HG03103 (cell line): Measurements from ENCODE around the gene TP53BP1.
A peak's percentile ranks its signal among the peaks of the same experiment; 100 is the strongest.

Experiments
- ATAC-seq: cut with Tn5 transposase; IDR thresholded peaks from one replicate; pipeline ENCODE4 v1.9.1; 2021; ENCODE audit warnings: low read depth; ENCODE audit not compliant: unreplicated experiment

TP53BP1 gene

DNA sequence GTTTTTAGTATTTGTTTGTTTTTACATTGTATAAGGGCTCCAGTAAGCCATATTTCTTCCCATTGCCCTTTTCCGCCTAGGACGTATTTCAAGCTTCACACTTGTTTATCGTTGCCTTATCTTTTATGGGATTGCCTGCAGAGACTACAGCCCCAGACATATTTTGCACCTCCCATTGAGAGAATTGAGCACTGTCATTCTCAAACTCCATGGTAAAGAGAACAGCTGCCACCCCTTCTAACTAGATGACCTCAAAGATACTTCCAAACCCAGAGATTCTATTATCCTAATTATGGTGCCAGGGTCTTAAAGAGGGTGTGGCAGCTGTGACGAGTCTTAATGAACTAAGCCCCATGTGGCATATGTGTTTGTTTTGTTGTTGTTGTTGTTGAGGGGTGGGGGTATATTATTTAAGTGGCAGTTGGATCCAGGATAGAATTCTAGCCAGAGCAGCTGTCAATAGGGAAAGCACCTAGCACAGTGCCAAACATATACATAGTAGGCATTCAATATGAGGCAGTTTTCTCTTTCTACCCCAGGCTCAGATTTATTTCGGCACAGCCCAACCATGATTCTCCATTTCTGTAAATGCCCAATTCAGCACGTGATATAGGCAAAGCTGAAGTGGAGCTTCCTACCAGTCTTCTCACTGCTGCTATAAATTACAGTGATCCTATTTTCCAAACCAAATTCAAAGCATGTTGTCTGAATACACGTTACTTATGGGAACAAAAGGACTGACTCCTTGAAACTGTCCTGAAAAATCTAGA, 932 bp upstream of the TP53BP1 start:
- ATAC-seq, result no peak

- no peak for ATAC-seq
These were observed 690 bp downstream of the TP53BP1 start for GRCh38 chr15:43492266-43492665.

- no peak for ATAC-seq
These were observed 3.8 kb downstream of the TP53BP1 start for GRCh38 chr15:43489191-43489590.

- no peak for ATAC-seq
These were observed 4.2 kb downstream of the TP53BP1 start for GRCh38 chr15:43488790-43489189.

DNA sequence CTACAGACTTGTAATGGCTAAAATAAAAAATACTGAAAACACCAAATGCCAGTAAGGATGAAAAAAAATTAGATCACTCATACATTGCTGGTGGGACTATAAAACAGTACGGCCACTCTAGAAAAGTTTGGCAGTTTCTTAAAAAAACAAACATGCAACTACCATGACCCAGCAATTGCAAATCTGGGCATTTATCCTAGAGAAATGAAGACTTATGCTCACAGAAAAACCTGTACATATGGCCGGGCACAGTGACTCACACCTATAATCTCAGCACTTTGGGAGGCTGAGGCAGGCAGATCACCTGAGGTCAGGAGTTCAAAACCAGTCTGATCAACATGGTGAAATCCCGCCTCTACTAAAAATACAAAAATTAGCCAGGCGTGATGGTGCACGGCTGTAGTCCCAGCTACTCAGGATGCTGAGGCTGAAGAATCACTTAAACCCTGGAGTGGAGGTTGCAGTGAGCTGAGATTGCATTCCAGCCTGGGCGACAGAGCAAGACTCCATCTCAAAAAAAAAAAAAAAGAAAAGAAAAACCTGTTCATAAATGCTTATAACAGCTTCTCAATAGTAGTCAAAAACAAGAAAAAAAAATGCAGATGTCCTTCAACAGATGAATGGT, 5.6 kb downstream of the TP53BP1 start:
- no peak for ATAC-seq

DNA sequence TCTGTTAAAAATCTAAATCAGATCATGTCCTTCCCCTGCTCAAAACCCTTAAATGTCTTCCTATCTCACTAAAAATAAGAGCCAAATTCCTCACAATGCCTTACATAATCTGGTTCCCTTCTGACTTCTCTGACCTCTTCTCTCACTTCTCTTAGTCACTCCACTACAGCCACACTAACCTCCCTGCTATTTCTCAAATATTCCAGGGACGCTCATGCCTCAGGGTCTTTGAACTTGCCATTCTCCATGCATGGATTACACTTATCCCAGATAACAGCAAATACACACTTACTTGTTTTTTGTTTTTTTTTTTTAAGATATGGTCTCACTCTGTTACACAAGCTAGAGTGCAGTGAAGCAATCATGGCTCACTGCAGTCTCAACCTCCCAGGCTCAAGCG, 8.5 kb downstream of the TP53BP1 start:
- ATAC-seq, result no peak

GRCh38 chr15:43483297-43484128, 9.4 kb downstream of the TP53BP1 start:
- no peak for ATAC-seq

DNA sequence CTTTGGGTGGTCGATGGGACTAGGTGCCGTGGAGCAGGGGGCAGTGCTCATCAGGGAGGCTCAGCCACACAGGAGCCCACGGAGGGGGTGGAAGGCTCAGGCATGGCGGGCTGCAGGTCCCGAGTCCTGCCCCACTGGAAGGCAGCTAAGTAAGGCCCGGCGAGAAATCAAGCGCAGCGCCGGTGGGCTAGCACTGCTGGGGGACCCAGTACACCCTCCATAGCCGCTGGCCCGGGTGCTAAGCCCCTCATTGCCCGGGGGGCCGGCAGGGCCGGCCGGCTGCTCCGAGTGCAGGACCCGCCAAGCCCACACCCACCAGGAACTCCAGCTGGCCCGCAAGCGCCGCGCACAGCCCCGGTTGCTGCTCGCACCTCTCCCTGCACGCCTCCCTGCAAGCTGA, 19.1 kb downstream of the TP53BP1 start:
- no peak for ATAC-seq

DNA sequence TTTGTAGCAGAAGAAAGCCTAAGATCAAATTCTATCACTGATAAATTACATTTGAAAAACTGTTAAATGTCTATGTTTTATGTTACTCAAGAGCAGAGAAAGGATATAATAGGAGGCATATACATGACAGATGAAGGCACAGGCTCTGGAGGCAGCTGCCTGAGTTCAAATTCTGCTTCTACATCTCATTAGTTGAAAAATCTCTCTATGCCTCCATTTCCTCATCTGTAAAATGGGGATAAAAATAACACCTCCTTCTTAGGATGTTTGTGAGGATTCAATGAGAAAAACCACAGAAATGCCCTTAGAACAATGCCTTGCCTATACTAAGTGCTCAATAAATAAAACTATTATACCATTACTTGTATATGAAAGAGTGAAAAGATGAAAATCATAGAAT, 21.0 kb downstream of the TP53BP1 start:
- ATAC-seq, result no peak

DNA sequence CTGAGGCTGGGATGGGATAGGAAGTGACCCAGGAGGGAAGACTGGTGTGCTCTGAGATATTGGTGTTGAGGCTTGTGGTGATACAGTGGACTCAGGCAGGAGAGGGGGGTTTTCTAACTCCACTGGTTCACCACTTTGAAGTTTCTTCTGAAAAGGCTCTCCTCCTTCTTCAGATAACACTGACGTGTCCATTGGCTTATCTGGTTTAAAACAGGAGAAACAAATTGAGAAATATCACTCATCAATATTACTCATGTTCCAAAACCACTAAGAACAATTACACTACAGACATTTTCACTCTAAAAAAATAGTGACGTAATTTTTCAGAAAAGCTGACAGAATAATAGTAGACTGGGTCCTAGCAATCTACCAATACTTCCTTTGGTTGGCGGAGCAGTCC, 23.1 kb downstream of the TP53BP1 start:
- ATAC-seq, result no peak

GRCh38 chr15:43465100-43465499, 27.9 kb downstream of the TP53BP1 start:
- no peak for ATAC-seq

GRCh38 chr15:43463998-43464397, 29.0 kb downstream of the TP53BP1 start:
- no peak for ATAC-seq

GRCh38 chr15:43463507-43463906, 29.4 kb downstream of the TP53BP1 start:
- no peak for ATAC-seq

GRCh38 chr15:43449981-43450380, 43.0 kb downstream of the TP53BP1 start:
- no peak for ATAC-seq

GRCh38 chr15:43446344-43446743, 46.6 kb downstream of the TP53BP1 start:
- no peak for ATAC-seq

GRCh38 chr15:43441316-43441715, 51.6 kb downstream of the TP53BP1 start:
- no peak for ATAC-seq

GRCh38 chr15:43440721-43441281, 52.2 kb downstream of the TP53BP1 start:
- peak; percentile 52 for ATAC-seq

GRCh38 chr15:43439268-43439667, 53.7 kb downstream of the TP53BP1 start:
- no peak for ATAC-seq

GRCh38 chr15:43436395-43436794, 56.6 kb downstream of the TP53BP1 start:
- no peak for ATAC-seq

DNA sequence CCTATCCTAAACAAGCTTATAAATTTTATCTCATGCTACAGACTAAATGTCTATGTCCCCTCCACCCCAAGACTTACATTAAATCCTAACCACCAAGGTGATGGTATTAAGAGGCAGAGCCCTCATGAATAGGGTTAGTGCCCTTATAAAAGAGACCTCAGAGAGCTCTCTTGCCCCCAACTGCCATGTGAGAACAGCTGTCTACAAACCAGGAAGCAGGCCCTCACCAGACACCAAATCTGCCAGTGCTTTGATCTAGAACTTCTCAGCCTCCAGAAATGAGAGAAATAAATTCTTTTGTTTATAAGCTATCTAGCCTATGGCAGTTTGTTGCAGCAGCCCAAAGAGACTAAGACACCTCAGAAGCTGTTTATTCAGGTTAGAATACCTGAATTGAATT, 58.5 kb downstream of the TP53BP1 start:
- ATAC-seq, result no peak

- no peak for ATAC-seq
These were observed 59.2 kb downstream of the TP53BP1 start for GRCh38 chr15:43433661-43434303.
